Mesenchymal stem cell (in vitro differentiated cells and primary cell): ENCODE measurements around the gene RRM2. TPM values are rescaled to one million over a fixed set of nuclear protein-coding genes. Genes with fewer than 3 reads are reported as not detected.

Experiments used
- DNase-seq: peaks from one replicate; pipeline ENCODE4 v3.0.0-alpha.2; 2013
- H2AFZ ChIP-seq: one replicate; pipeline ENCODE4 v1.6.1; 2013; ENCODE audit warnings: low read depth, mild to moderate bottlenecking, control low read depth, inconsistent platforms, low read length, moderate library complexity
- H2AK5ac ChIP-seq: 2 replicates; pipeline ENCODE4 v1.6.1; 2013; ENCODE audit warnings: low read length, moderate library complexity, mild to moderate bottlenecking, inconsistent platforms; ENCODE audit not compliant: severe bottlenecking
- H2BK120ac ChIP-seq: one replicate; pipeline ENCODE4 v1.6.1; 2013; ENCODE audit warnings: low read depth, mild to moderate bottlenecking, inconsistent platforms, low read length, moderate library complexity
- H2BK12ac ChIP-seq, 2 experiments: one replicate each; pipeline ENCODE4 v1.6.1; 2013; ENCODE audit warnings: inconsistent platforms in 2 of 2, low read length in 2 of 2, mild to moderate bottlenecking in 2 of 2, moderate library complexity in 2 of 2, control low read depth in 1 of 2
- H2BK15ac ChIP-seq: one replicate; pipeline ENCODE4 v1.6.1; 2013; ENCODE audit warnings: mild to moderate bottlenecking, low read depth, inconsistent platforms; ENCODE audit not compliant: poor library complexity, severe bottlenecking
- H2BK5ac ChIP-seq: 2 replicates; pipeline ENCODE4 v1.6.1; 2013; ENCODE audit warnings: low read depth, mild to moderate bottlenecking, low read length, control low read depth, inconsistent platforms; ENCODE audit not compliant: poor library complexity, severe bottlenecking
- H3K14ac ChIP-seq, 2 experiments: one replicate each; pipeline ENCODE4 v1.6.1; 2013; ENCODE audit warnings: inconsistent platforms in 2 of 2, low read length in 2 of 2, control low read depth in 1 of 2, mild to moderate bottlenecking in 1 of 2, moderate library complexity in 1 of 2
- H3K18ac ChIP-seq, 2 experiments: one replicate each; pipeline ENCODE4 v1.6.1; 2013; ENCODE audit warnings: inconsistent platforms in 2 of 2, low read length in 2 of 2, control low read depth in 1 of 2, low read depth in 1 of 2, mild to moderate bottlenecking in 1 of 2
- H3K23ac ChIP-seq, 2 experiments: one replicate each; pipeline ENCODE4 v1.6.1; 2013; ENCODE audit warnings: inconsistent platforms in 2 of 2, low read length in 2 of 2, mild to moderate bottlenecking in 2 of 2, moderate library complexity in 2 of 2, control low read depth in 1 of 2
- H3K27ac ChIP-seq: 2 replicates; pipeline ENCODE4 v1.5.1; 2013; ENCODE audit warnings: mild to moderate bottlenecking, moderate library complexity, low read length, control low read depth, inconsistent platforms; ENCODE audit not compliant: poor library complexity, severe bottlenecking
- H3K27me3 ChIP-seq, 2 experiments: 2 replicates each; pipeline versions ENCODE4 v1.6.1 to v1.7.0; 2013; ENCODE audit warnings: low read length in 2 of 2, mild to moderate bottlenecking in 2 of 2, moderate library complexity in 2 of 2, control low read depth in 1 of 2, inconsistent platforms in 1 of 2; ENCODE audit not compliant: control insufficient read depth in 1 of 2, insufficient read depth in 1 of 2
- H3K36me3 ChIP-seq, 2 experiments: 2 replicates each; pipeline versions ENCODE4 v1.6.1 to v1.7.0; 2013; ENCODE audit warnings: low read length in 2 of 2, control low read depth in 1 of 2, inconsistent platforms in 1 of 2, low read depth in 1 of 2, mild to moderate bottlenecking in 1 of 2; ENCODE audit not compliant: insufficient read depth in 2 of 2, control insufficient read depth in 1 of 2
- H3K4ac ChIP-seq, 2 experiments: one replicate each; pipeline ENCODE4 v1.6.1; 2013; ENCODE audit warnings: inconsistent platforms in 2 of 2, low read length in 2 of 2, mild to moderate bottlenecking in 2 of 2, moderate library complexity in 2 of 2, control low read depth in 1 of 2, low read depth in 1 of 2
- H3K4me1 ChIP-seq: 2 replicates; pipeline ENCODE4 v1.6.1; 2013; ENCODE audit warnings: low read depth, low read length, control low read depth; ENCODE audit not compliant: control insufficient read depth, insufficient read depth
- H3K4me2 ChIP-seq: 2 replicates; pipeline ENCODE4 v1.6.1; 2013; ENCODE audit warnings: low read length, mild to moderate bottlenecking, inconsistent platforms; ENCODE audit not compliant: poor library complexity, severe bottlenecking
- H3K4me3 ChIP-seq, 2 experiments: 2 replicates each; pipeline versions ENCODE4 v1.5.1 to v1.7.0; 2013; ENCODE audit warnings: low read length in 2 of 2, mild to moderate bottlenecking in 2 of 2, control low read depth in 1 of 2, low read depth in 1 of 2; ENCODE audit not compliant: insufficient read depth in 1 of 2
- H3K79me1 ChIP-seq: replicated peaks from 2 replicates; pipeline ENCODE4 v1.6.1; 2013; ENCODE audit warnings: mild to moderate bottlenecking, control low read depth, low read length, inconsistent platforms; ENCODE audit not compliant: poor library complexity, severe bottlenecking
- H3K9ac ChIP-seq: 2 replicates; pipeline ENCODE4 v1.7.0; 2013; ENCODE audit warnings: mild to moderate bottlenecking, low read length, moderate library complexity
- H3K9me3 ChIP-seq: 2 replicates; pipeline ENCODE4 v1.7.0; 2013; ENCODE audit warnings: mild to moderate bottlenecking, low read length; ENCODE audit not compliant: control insufficient read depth
- H4K8ac ChIP-seq: one replicate; pipeline ENCODE4 v1.6.1; 2013; ENCODE audit warnings: inconsistent platforms, mild to moderate bottlenecking, low read length, moderate library complexity
- H4K91ac ChIP-seq: one replicate; pipeline ENCODE4 v1.6.1; 2013; ENCODE audit warnings: mild to moderate bottlenecking, low read length, inconsistent platforms
- WGBS: methylation state at CpG from one replicate; pipeline ENCODE4 v1.1.7; 2013; ENCODE audit warnings: mixed read lengths; 5-methylcytosine and 5-hydroxymethylcytosine counted together
- polyA plus RNA-seq, 2 experiments: library from polyadenylated mRNA; stranded (reverse); fragments of 200-250 nt; gene quantifications; one replicate each; pipeline ENCODE4 v1.2.3, GENCODE V29; 2013

The RRM2 gene
- 18.2 TPM for polyA plus RNA-seq (2013, experiment 1 of 2)
- polyA plus RNA-seq (2013, experiment 2 of 2) = 20.1 TPM

DNA sequence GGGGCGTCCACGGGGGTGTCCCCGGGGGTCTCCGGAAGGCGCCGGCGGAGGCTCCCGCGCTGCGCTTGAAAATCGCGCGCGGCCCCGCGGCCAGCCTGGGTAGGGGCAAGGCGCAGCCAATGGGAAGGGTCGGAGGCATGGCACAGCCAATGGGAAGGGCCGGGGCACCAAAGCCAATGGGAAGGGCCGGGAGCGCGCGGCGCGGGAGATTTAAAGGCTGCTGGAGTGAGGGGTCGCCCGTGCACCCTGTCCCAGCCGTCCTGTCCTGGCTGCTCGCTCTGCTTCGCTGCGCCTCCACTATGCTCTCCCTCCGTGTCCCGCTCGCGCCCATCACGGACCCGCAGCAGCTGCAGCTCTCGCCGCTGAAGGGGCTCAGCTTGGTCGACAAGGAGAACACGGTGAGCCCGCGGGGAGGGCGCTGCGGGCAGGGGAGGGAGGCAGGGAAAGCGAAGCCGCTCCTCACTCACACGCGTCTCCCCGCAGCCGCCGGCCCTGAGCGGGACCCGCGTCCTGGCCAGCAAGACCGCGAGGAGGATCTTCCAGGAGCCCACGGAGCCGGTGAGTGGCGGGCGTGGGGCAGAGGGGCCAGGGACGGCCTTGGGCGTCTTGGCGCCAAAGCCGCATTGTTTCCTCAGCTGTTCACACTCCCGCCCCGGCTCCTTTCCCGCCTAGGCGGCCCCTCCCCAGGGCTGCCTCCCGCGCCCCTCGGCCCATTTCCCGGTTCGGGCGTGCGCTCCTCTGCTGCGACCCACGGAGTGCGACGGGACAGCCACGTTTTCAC is at the start of gene RRM2:
Gene RRM2, plus strand, starts transcription at position 240 of the 781 bp plus-strand sequence. Its CDS starts 60 bp downstream, at position 300.
- Histone ChIP-seq H3K79me1 (peaks cover 17% of the 10 kb centered on the region), H3K18ac (peak within 1 kb of the TSS; percentile 14 to 18), H3K36me3 (peaks cover 2 to 4% of the 10 kb centered on the region in 2 experiments), H2AK5ac (no peak within 1 kb of the TSS), H3K14ac (peak within 1 kb of the TSS in 1 of 2 experiments; percentile 48), H4K8ac (no peak within 1 kb of the TSS), H3K4me2 (peak within 1 kb of the TSS; percentile 96), H2BK15ac (no peak within 1 kb of the TSS), H3K9ac (peak within 1 kb of the TSS; percentile 76), H3K23ac (peak within 1 kb of the TSS in 1 of 2 experiments; percentile 88), H3K9me3 (no peaks in the 10 kb centered on the region), H4K91ac (peak within 1 kb of the TSS; percentile 7), H3K4ac (peak within 1 kb of the TSS in 1 of 2 experiments; percentile 41), H2AFZ (peak within 1 kb of the TSS; percentile 56), H2BK12ac (no peak within 1 kb of the TSS), H3K27me3 (no peaks in the 10 kb centered on the region), H2BK120ac (peak within 1 kb of the TSS; percentile 69), H3K4me1 (peaks cover 21% of the 10 kb centered on the region), H2BK5ac (no peak within 1 kb of the TSS), H3K4me3 (peak within 1 kb of the TSS; percentile 75 to 87), H3K27ac (peak within 1 kb of the TSS; percentile 43)
- DNase-seq = peak; percentile 95
- WGBS = under 1% methylated on average over 79 of the region's 81 CpGs

- Histone ChIP-seq H3K4me2 (no peak overlapping the region), H3K9ac (no peak overlapping the region), H3K36me3 (peaks cover 0 to 22% of the 10 kb centered on the region in 2 experiments), H3K23ac (no peak overlapping the region), H2AK5ac (no peak overlapping the region), H2AFZ (no peak overlapping the region), H2BK5ac (no peak overlapping the region), H3K14ac (no peak overlapping the region), H2BK120ac (no peak overlapping the region), H3K9me3 (no peaks in the 10 kb centered on the region), H3K27me3 (peaks cover 4 to 60% of the 10 kb centered on the region in 2 experiments), H3K79me1 (peaks cover 13% of the 10 kb centered on the region), H3K18ac (no peak overlapping the region), H4K8ac (no peak overlapping the region), H3K4ac (no peak overlapping the region), H3K27ac (no peak overlapping the region), H3K4me1 (peaks cover 21% of the 10 kb centered on the region), H2BK12ac (no peak overlapping the region), H4K91ac (no peak overlapping the region), H2BK15ac (no peak overlapping the region), H3K4me3 (no peak overlapping the region)
- DNase-seq = no peak
- WGBS = 80% methylated on average over 8 of the region's 8 CpGs
These were observed 48.8 kb upstream of the RRM2 start for GRCh38 chr2:10073706-10074105.

DNA sequence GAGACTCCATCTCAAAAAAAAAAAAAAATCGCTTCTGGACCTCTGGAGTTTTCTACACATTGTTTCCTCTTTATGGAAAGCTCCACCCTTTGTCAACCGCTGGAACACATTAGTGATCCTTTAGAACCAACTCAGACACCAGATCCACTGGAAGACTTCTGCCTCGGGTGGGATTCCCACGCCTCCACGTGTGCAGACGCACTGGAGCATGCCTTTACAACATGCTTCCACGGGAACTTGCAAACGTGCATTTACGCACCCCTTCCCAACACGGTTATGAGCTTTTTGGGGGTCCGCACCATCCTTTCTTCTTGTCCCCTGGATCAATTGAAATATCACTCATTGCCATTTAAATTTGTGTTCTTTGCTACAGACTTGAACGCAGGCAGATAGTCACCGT is 47.4 kb upstream of the RRM2 start:
- Histone ChIP-seq H4K8ac (no peak overlapping the region), H3K4me3 (no peak overlapping the region), H3K27ac (no peak overlapping the region), H3K14ac (no peak overlapping the region), H3K23ac (no peak overlapping the region), H3K9me3 (no peaks in the 10 kb centered on the region), H3K36me3 (peaks cover 0 to 18% of the 10 kb centered on the region in 2 experiments), H3K9ac (no peak overlapping the region), H3K79me1 (peaks cover 13% of the 10 kb centered on the region), H3K4ac (no peak overlapping the region), H3K4me1 (peaks cover 21% of the 10 kb centered on the region), H2BK15ac (no peak overlapping the region), H2AFZ (no peak overlapping the region), H3K4me2 (no peak overlapping the region), H2BK5ac (no peak overlapping the region), H2BK12ac (no peak overlapping the region), H2BK120ac (no peak overlapping the region), H2AK5ac (no peak overlapping the region), H4K91ac (no peak overlapping the region), H3K18ac (no peak overlapping the region), H3K27me3 (peaks cover 4 to 60% of the 10 kb centered on the region in 2 experiments)
- 86% methylated on average over 13 of the region's 13 CpGs for WGBS
- DNase-seq = no peak

DNA sequence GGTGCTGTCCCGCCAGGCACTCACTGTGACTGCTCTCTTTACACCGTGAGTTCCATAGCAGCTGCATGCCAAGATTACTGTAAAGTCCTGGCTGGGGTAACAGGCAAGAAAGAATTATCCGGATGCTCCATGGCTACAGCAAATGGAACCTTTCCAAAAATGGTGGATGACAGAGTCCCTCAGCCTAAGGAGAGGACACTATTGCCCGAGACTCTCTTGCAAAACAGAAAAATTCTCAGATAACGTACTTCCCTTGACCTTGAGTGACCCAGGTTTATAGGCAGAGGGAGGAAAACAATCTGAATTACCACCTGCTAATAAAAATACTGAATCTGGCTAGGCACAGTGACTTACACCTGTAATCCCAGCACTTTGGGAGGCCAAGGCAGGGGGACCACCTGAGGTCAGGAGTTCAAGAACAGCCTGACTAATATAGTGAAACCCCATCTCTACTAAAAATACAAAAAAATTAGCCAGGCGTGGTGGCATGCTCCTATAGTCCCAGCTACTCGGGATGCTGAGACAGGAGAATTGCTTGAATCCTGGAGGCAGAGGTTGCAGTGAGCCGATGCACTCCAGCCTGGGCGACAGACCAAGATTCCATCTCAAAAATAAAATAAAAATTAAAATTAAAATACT is 46.8 kb upstream of the RRM2 start:
- Histone ChIP-seq H3K18ac (no peak overlapping the region), H3K9me3 (no peaks in the 10 kb centered on the region), H3K4ac (no peak overlapping the region), H3K14ac (no peak overlapping the region), H2AK5ac (no peak overlapping the region), H3K4me2 (no peak overlapping the region), H4K8ac (no peak overlapping the region), H3K36me3 (peaks cover 0 to 18% of the 10 kb centered on the region in 2 experiments), H2BK120ac (no peak overlapping the region), H2BK15ac (no peak overlapping the region), H3K4me1 (peaks cover 23% of the 10 kb centered on the region), H3K9ac (no peak overlapping the region), H3K27ac (no peak overlapping the region), H2BK5ac (no peak overlapping the region), H3K23ac (no peak overlapping the region), H2AFZ (no peak overlapping the region), H3K4me3 (no peak overlapping the region), H4K91ac (no peak overlapping the region), H2BK12ac (no peak overlapping the region), H3K79me1 (peaks cover 13% of the 10 kb centered on the region), H3K27me3 (peaks cover 4 to 62% of the 10 kb centered on the region in 2 experiments)
- DNase-seq = no peak
- whole genome bisulfite sequencing = 75% methylated on average over 7 of the region's 9 CpGs
